HL-60 (cell line): ENCODE data around the gene FGF12.

ENCODE experiments used
- DNase-seq, 2 experiments: peaks; one replicate each; pipeline ENCODE4 v3.0.0-alpha.2; 2010 to 2020; ENCODE audit warnings: low read depth in 1 of 2, low spot score in 1 of 2
- H3K27ac ChIP-seq: fragments of 250-450 bp; sonication (Bioruptor Pico); replicated peaks from 2 replicates; pipeline ENCODE4 v1.5.1; 2020; ENCODE audit warnings: mild to moderate bottlenecking, moderate library complexity
- H3K27me3 ChIP-seq: fragments of 250-450 bp; sonication (Bioruptor Pico); 2 replicates; pipeline ENCODE4 v1.5.1; 2021; ENCODE audit warnings: mild to moderate bottlenecking, moderate library complexity; ENCODE audit not compliant: insufficient read depth, poor library complexity, severe bottlenecking
- H3K4me3 ChIP-seq: replicated peaks from 2 replicates; pipeline ENCODE4 v1.5.1; 2011; ENCODE audit warnings: mild to moderate bottlenecking, control low read depth, low read length; ENCODE audit not compliant: insufficient read depth
- GABPA ChIP-seq: IDR thresholded peaks from 2 replicates; pipeline ENCODE4 v1.6.1; 2012; ENCODE audit warnings: low read depth
- POLR2AphosphoS5 ChIP-seq: IDR thresholded peaks from 2 replicates; pipeline ENCODE4 v1.6.1; 2012; ENCODE audit warnings: low read depth
- SPI1 ChIP-seq: IDR thresholded peaks from 2 replicates; pipeline ENCODE4 v1.6.1; 2012; ENCODE audit warnings: low read depth, mild to moderate bottlenecking, borderline replicate concordance
- TF ChIP-seq, protein P1 (sequence below): IDR thresholded peaks from one replicate; pipeline ENCODE4 v1.5.1; 2011; ENCODE audit warnings: low read length, control low read depth, inconsistent platforms; ENCODE audit not compliant: insufficient read depth
- TF ChIP-seq, protein P2 (sequence below): IDR thresholded peaks from 2 replicates; pipeline ENCODE4 v1.6.1; 2012; ENCODE audit warnings: low read depth; ENCODE audit not compliant: insufficient replicate concordance

FGF12 gene

DNA sequence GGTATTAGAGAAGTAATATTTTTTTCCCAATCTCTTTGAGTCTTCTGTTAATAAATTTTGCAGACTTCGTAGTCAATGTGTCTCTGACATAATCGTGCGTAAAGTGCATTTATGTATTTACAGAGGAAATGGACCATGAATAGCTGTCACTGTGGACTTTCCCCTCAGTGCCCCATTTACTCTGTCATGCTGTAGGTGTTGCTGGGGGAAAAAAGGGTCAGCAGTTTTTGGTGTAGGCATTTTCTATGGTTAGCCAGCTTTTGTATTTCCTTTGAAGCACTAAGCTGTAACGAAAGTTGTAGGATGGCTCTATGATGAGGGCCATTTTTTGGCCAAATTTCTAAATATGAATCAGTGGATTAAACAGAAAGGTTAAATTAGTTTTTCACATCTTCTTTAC is 598.4 kb downstream of the FGF12 start:
- Histone ChIP-seq H3K4me3 (no peak overlapping the region), H3K27me3 (no peaks in the 10 kb centered on the region), H3K27ac (no peak overlapping the region)
- TF ChIP-seq GABPA (no peak), POLR2AphosphoS5 (no peak), SPI1 (no peak)
- TF ChIP-seq, protein P1, sequence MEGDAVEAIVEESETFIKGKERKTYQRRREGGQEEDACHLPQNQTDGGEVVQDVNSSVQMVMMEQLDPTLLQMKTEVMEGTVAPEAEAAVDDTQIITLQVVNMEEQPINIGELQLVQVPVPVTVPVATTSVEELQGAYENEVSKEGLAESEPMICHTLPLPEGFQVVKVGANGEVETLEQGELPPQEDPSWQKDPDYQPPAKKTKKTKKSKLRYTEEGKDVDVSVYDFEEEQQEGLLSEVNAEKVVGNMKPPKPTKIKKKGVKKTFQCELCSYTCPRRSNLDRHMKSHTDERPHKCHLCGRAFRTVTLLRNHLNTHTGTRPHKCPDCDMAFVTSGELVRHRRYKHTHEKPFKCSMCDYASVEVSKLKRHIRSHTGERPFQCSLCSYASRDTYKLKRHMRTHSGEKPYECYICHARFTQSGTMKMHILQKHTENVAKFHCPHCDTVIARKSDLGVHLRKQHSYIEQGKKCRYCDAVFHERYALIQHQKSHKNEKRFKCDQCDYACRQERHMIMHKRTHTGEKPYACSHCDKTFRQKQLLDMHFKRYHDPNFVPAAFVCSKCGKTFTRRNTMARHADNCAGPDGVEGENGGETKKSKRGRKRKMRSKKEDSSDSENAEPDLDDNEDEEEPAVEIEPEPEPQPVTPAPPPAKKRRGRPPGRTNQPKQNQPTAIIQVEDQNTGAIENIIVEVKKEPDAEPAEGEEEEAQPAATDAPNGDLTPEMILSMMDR: no peak
- TF ChIP-seq, protein P2, sequence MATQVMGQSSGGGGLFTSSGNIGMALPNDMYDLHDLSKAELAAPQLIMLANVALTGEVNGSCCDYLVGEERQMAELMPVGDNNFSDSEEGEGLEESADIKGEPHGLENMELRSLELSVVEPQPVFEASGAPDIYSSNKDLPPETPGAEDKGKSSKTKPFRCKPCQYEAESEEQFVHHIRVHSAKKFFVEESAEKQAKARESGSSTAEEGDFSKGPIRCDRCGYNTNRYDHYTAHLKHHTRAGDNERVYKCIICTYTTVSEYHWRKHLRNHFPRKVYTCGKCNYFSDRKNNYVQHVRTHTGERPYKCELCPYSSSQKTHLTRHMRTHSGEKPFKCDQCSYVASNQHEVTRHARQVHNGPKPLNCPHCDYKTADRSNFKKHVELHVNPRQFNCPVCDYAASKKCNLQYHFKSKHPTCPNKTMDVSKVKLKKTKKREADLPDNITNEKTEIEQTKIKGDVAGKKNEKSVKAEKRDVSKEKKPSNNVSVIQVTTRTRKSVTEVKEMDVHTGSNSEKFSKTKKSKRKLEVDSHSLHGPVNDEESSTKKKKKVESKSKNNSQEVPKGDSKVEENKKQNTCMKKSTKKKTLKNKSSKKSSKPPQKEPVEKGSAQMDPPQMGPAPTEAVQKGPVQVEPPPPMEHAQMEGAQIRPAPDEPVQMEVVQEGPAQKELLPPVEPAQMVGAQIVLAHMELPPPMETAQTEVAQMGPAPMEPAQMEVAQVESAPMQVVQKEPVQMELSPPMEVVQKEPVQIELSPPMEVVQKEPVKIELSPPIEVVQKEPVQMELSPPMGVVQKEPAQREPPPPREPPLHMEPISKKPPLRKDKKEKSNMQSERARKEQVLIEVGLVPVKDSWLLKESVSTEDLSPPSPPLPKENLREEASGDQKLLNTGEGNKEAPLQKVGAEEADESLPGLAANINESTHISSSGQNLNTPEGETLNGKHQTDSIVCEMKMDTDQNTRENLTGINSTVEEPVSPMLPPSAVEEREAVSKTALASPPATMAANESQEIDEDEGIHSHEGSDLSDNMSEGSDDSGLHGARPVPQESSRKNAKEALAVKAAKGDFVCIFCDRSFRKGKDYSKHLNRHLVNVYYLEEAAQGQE: no peak
- no peak for DNase-seq

DNA sequence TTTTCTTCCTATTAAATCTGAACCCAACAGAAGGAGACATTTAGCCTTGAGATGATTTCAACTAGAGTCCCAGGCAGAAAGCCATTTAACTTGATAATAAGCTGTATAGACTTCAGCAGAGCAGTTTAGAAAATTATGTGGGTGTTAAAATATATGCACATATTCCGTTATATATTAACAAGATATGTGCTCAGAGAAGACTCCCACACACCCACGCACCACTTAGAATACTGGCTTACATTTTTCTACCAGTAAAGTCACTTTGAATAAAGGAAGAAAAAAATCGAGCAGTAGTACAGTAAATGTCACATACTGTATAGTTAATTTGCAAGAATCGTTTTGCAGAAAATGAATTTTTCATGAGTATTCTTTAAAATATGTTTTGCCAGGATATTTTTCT is 599.3 kb downstream of the FGF12 start:
- TF ChIP-seq POLR2AphosphoS5: no peak
- TF ChIP-seq GABPA: no peak
- TF ChIP-seq SPI1: no peak
- TF ChIP-seq, protein P1: no peak
- TF ChIP-seq, protein P2: no peak

DNA sequence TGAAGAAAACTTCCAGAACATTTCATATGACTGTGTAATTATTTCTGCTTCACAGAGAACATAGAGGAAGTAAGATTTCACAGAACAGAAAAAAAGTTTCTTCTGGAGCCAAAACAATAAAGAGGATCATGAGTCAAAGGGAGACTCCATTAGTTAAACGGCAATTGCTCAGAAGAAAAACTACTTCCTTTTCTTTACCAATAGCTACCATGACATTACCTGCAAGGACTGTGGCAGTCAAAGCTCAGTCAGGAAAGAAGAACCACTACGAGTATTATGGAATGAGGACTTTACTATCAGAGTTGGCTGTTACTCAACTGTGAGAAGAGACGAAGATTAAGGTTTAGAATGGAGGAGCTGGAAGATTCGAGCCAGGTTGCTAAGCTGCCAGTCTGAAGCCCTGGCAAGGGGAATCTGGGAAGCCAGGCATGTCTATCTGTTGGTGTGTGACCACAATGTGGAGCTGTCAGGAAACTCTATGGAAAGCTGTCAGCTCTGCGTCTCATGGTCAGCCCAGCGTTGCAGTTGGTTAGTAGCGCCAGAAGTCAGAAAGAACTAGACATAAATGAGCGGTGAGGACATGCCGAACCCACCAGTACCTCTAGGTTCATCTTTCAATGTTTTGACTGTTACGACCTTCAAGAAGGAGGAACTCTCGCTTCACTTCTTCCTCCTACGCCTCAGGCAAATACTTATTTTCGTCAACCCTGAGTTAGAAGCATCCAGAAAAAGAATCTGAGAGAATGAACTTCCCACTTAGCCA is 604.3 kb downstream of the FGF12 start:
- TF ChIP-seq POLR2AphosphoS5: no peak
- TF ChIP-seq, protein P1: no peak
- TF ChIP-seq SPI1: no peak
- no peak for TF ChIP-seq GABPA
- TF ChIP-seq, protein P2: no peak
- no peak for DNase-seq
- Histone ChIP-seq H3K27me3 (no peaks in the 10 kb centered on the region), H3K4me3 (no peak overlapping the region), H3K27ac (no peak overlapping the region)

More for the DNA sequence above, 599.3 kb downstream of the FGF12 start:
- Histone ChIP-seq H3K27me3 (no peaks in the 10 kb centered on the region), H3K4me3 (no peak overlapping the region), H3K27ac (no peak overlapping the region)
- no peak for DNase-seq
